Measurements from ENCODE around the gene MVB12B.

The MVB12B gene

GRCh38 chr9:126478216-126478981 lies 151.8 kb downstream of the MVB12B start:
- DNase-seq (ENCODE audit: low spot score) = no peak
- ChIA-PET POLR2A (ENCODE audit: low non-redundant PET) (no interaction called here), CTCF (interaction anchor here (0.6 to 0.7 kb wide), 2 partner anchors 23 to 248 kb away, joined by 3 read pairs; no protein-coding TSS in a partner anchor)
- no peak overlapping the region for H3K27ac ChIP-seq
- TF ChIP-seq, protein P1, sequence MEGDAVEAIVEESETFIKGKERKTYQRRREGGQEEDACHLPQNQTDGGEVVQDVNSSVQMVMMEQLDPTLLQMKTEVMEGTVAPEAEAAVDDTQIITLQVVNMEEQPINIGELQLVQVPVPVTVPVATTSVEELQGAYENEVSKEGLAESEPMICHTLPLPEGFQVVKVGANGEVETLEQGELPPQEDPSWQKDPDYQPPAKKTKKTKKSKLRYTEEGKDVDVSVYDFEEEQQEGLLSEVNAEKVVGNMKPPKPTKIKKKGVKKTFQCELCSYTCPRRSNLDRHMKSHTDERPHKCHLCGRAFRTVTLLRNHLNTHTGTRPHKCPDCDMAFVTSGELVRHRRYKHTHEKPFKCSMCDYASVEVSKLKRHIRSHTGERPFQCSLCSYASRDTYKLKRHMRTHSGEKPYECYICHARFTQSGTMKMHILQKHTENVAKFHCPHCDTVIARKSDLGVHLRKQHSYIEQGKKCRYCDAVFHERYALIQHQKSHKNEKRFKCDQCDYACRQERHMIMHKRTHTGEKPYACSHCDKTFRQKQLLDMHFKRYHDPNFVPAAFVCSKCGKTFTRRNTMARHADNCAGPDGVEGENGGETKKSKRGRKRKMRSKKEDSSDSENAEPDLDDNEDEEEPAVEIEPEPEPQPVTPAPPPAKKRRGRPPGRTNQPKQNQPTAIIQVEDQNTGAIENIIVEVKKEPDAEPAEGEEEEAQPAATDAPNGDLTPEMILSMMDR (conservative IDR thresholded peaks at IDR 0.05; ENCODE audit: low read depth) = no peak

DNA sequence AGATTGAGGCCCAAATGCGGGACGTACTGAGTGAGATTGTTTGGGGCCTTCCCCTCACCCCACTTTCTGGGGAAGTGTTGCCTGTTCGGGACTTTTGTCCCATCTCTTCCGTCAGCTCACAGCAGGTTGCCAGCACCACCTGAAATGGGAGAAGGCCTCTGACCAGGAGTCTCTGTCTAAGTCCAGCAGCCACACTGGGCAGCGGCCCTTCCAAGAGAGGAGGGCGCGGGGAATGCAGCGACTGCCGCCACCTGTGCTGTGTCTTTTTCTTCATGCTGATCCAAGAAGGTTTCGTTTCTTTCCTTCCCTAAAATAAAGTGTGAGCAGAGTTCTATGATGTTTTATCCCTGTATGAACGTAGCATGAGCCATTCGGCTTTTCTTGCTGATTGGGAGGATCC lies 152.9 kb downstream of the MVB12B start:
- TF ChIP-seq, protein P1 (conservative IDR thresholded peaks at IDR 0.05; ENCODE audit: low read depth) = no peak
- H3K27ac ChIP-seq = no peak overlapping the region
- CTCF ChIA-PET = no interaction called here
- no peak for DNase-seq (ENCODE audit: low spot score)
- POLR2A ChIA-PET (ENCODE audit: low non-redundant PET) = no interaction called here

DNA sequence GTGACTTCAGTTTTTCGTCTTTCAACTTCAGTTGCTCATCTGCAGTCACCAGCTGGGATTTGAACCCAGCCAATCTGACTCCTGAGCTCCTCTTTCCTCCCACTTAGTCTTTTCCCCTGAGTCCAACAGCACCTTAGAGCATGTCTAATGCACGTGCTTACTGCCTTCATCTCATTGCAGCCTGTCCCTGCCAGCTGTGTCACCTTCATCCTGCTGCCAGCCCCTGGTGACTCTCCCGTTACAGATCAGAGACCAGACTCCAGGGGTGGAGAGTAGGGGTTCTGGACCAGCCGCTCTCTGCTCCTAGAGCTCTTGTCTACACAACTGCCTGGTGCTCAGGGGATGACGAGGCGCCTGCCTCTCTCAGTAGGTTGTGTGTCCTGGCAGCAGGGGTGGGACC lies 154.2 kb downstream of the MVB12B start:
- no peak overlapping the region for H3K27ac ChIP-seq
- ChIA-PET CTCF (interaction anchor here (0.5 to 1.5 kb wide), 2 partner anchors 19 to 453 kb away, joined by 3 to 6 read pairs; no protein-coding TSS in a partner anchor), POLR2A (ENCODE audit: low non-redundant PET) (no interaction called here)
- DNase-seq (ENCODE audit: low spot score) = no peak
- TF ChIP-seq, protein P1 (conservative IDR thresholded peaks at IDR 0.05; ENCODE audit: low read depth) = no peak

DNA sequence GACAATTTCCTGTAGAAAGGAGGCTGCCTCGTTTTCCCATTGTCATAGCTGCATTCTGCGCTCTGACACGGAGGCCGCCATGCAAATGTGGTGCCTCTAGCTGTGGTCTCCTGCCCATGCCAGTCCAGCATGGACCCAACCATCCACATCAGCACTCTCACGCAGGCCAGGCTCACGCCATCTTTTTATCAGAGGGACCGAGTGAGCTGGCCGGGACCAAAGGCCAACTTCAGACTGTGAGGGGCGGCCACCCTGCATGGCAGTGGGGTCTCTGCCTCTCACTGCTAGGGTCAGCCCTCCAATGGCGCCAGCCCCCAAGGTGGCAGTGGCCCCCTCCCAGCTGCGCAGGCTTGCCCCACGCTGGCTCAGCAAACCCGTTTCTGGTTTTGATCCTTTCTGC lies 155.2 kb downstream of the MVB12B start:
- ChIA-PET POLR2A (ENCODE audit: low non-redundant PET) (no interaction called here), CTCF (interaction anchor here (0.7 to 2.0 kb wide), 4 partner anchors 9 to 178 kb away, joined by 3 to 15 read pairs (median 4); no protein-coding TSS in a partner anchor)
- no peak for DNase-seq (ENCODE audit: low spot score)
- TF ChIP-seq, protein P1 (conservative IDR thresholded peaks at IDR 0.05; ENCODE audit: low read depth) = no peak
- H3K27ac ChIP-seq = no peak overlapping the region

DNA sequence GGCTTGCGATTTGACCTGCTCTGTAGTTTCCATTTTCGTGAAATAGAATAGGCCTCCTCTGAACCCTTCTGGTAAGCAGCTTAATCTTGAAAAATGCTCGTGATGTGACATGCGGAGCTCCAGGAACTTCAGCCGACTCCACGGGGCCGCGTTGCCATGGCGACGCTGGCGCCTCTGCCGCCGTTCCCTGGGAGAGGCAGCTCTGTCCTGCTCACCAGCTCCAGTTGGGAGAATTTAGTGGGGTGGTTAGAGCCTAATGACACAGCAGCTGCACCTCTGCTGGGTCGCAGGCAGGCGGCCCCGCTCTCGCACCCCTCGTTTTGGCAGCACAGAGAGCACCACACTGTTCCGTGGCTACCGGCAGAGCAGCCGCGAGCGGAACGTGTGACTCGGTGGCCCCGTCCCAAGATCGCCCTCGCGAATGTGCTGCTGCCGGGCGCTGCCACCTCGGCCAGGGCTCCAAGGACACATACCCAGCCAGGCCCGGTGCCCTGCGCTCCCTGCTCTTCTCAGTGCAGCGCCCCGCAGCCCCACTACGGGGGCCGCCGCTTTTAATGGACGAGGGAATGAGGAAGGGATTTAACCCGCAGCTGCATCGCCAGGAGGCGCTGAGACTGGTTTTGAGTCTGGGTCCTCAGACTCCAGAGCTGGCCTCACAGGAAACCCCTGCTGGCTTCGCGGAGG lies 155.9 kb downstream of the MVB12B start:
- TF ChIP-seq, protein P1 (conservative IDR thresholded peaks at IDR 0.05; ENCODE audit: low read depth) = no peak
- DNase-seq (ENCODE audit: low spot score) = no peak
- ChIA-PET POLR2A (ENCODE audit: low non-redundant PET) (no interaction called here), CTCF (interaction anchor here (0.7 to 2.0 kb wide), 4 partner anchors 9 to 178 kb away, joined by 3 to 15 read pairs (median 4); no protein-coding TSS in a partner anchor)
- no peak overlapping the region for H3K27ac ChIP-seq

DNA sequence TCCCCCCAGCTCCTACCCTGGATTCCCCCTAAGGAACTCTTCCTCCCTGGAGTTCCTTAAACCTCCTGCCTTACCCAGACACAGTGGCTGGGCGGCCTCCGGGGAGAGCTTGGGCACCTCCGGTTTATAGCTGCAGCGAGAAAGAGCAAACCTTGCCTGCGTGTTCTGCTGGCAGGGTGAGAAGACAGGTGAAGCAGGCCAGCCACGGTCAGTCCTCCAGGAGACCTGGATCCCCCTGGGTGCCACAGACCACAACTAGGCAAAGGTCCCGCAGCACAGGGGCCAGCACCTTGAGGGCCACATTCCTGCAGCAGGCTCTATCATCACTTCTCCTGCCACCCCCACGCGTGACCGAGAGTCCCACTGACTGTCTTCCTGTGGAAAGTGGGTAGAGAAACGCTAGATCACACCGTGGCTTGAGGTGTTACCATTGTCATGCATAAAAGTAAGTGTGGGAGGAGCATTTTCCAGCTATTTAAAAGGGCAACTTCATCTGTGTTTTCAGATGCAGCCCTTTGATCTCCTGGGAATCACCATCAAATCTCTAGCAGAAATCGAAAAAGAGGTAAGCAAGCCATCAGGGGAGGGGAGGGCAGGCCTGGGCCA lies 156.9 kb downstream of the MVB12B start:
- no peak for DNase-seq (ENCODE audit: low spot score)
- TF ChIP-seq, protein P1 (conservative IDR thresholded peaks at IDR 0.05; ENCODE audit: low read depth) = no peak
- H3K27ac ChIP-seq = no peak overlapping the region
- POLR2A ChIA-PET (ENCODE audit: low non-redundant PET) = no interaction called here
- CTCF ChIA-PET = interaction anchor here (2.0 kb wide), 1 partner anchor 8 kb away, joined by 15 read pairs; no protein-coding TSS in a partner anchor

All from RWPE1 (cell line).